ENCODE results near the gene TTC7B.

Gene TTC7B

DNA sequence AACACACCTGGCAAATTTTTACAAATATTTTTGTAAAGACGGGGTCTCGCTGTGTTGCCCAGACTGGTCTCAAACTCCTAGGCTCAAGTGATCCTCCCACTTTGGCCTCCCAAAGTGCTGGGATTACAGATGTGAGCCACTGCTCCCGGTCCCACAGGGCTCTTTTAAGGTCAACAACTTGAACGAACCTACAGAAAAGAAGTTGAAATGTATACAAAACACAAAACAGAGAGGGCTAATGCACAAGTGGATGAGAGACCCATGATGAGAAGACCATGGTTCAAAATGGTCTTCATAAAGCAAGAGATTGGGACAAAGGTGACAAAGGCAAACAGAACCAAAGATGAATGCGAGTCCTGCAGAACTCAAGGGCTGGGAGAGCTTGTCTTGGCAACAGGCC, 328.0 kb downstream of the TTC7B start:
- no peak overlapping the region for H3K27ac ChIP-seq (replicated peaks)
- DNase-seq (ENCODE audit: low read depth in 1 of 2, low spot score in 1 of 2): no peak
- TF ChIP-seq SPI1 (IDR thresholded peaks at IDR 0.05; ENCODE audit: borderline replicate concordance, low read depth): no peak
- TF ChIP-seq GABPA (IDR thresholded peaks at IDR 0.05; ENCODE audit: low read depth): no peak
- TF ChIP-seq, protein P1, sequence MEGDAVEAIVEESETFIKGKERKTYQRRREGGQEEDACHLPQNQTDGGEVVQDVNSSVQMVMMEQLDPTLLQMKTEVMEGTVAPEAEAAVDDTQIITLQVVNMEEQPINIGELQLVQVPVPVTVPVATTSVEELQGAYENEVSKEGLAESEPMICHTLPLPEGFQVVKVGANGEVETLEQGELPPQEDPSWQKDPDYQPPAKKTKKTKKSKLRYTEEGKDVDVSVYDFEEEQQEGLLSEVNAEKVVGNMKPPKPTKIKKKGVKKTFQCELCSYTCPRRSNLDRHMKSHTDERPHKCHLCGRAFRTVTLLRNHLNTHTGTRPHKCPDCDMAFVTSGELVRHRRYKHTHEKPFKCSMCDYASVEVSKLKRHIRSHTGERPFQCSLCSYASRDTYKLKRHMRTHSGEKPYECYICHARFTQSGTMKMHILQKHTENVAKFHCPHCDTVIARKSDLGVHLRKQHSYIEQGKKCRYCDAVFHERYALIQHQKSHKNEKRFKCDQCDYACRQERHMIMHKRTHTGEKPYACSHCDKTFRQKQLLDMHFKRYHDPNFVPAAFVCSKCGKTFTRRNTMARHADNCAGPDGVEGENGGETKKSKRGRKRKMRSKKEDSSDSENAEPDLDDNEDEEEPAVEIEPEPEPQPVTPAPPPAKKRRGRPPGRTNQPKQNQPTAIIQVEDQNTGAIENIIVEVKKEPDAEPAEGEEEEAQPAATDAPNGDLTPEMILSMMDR (IDR thresholded peaks at IDR 0.05; ENCODE audit: insufficient read depth, low read length): no peak
- H3K4me3 ChIP-seq (replicated peaks; ENCODE audit: insufficient read depth, low read length): no peak overlapping the region
- H3K27me3 ChIP-seq (ENCODE audit: insufficient read depth, poor library complexity, severe bottlenecking): no peaks in the 10 kb centered on the region

DNA sequence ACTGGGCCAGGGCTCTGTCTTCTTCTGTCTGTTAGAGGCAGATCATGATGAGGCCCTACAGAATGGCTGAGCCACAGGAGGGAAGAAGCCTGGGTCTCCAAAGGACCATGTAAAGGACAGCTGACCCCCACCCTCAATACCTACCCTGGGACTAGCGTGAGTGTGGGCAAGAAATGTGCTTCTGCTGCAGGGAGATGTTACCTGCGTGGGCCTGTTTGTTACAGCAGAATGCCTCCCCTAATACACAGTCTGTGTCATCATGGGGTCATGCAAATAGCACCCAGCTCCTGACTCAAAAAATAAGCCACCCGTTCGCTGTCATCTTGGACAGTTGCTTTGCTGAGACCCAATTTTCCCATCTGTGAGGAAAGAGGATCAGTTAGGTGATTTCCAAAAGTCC, 328.8 kb downstream of the TTC7B start:
- no peak overlapping the region for H3K27ac ChIP-seq (replicated peaks)
- H3K4me3 ChIP-seq (replicated peaks; ENCODE audit: insufficient read depth, low read length): no peak overlapping the region
- no peaks in the 10 kb centered on the region for H3K27me3 ChIP-seq (ENCODE audit: insufficient read depth, poor library complexity, severe bottlenecking)
- TF ChIP-seq SPI1 (IDR thresholded peaks at IDR 0.05; ENCODE audit: borderline replicate concordance, low read depth) (no peak), GABPA (IDR thresholded peaks at IDR 0.05; ENCODE audit: low read depth) (no peak), POLR2AphosphoS5 (IDR thresholded peaks at IDR 0.05; ENCODE audit: low read depth) (no peak)
- TF ChIP-seq, protein P2, sequence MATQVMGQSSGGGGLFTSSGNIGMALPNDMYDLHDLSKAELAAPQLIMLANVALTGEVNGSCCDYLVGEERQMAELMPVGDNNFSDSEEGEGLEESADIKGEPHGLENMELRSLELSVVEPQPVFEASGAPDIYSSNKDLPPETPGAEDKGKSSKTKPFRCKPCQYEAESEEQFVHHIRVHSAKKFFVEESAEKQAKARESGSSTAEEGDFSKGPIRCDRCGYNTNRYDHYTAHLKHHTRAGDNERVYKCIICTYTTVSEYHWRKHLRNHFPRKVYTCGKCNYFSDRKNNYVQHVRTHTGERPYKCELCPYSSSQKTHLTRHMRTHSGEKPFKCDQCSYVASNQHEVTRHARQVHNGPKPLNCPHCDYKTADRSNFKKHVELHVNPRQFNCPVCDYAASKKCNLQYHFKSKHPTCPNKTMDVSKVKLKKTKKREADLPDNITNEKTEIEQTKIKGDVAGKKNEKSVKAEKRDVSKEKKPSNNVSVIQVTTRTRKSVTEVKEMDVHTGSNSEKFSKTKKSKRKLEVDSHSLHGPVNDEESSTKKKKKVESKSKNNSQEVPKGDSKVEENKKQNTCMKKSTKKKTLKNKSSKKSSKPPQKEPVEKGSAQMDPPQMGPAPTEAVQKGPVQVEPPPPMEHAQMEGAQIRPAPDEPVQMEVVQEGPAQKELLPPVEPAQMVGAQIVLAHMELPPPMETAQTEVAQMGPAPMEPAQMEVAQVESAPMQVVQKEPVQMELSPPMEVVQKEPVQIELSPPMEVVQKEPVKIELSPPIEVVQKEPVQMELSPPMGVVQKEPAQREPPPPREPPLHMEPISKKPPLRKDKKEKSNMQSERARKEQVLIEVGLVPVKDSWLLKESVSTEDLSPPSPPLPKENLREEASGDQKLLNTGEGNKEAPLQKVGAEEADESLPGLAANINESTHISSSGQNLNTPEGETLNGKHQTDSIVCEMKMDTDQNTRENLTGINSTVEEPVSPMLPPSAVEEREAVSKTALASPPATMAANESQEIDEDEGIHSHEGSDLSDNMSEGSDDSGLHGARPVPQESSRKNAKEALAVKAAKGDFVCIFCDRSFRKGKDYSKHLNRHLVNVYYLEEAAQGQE (IDR thresholded peaks at IDR 0.05; ENCODE audit: insufficient replicate concordance, low read depth): no peak
- DNase-seq (ENCODE audit: low read depth in 1 of 2, low spot score in 1 of 2): no peak

DNA sequence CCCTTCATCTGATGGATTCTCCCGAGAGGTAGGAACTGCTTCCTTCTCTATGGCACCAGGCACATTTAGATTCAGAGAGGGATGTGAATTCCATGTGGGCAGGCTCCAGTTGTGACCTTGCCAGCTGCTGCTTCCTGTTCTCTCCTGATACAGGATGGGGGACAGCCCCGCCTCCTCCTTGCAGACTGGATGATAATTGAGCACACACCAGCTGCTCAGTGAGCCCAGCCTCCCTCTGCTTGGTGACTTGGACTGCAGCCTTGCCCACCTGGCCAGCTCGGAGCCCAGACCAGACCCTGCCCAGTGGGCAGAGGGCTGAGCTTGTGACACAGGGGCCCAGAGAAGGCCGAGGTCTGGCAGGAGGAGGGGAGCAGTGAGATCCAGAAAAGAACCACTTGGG, 329.2 kb downstream of the TTC7B start:
- Histone ChIP-seq H3K27me3 (ENCODE audit: insufficient read depth, poor library complexity, severe bottlenecking) (no peaks in the 10 kb centered on the region), H3K4me3 (replicated peaks; ENCODE audit: insufficient read depth, low read length) (no peak overlapping the region), H3K27ac (replicated peaks) (no peak overlapping the region)
- TF ChIP-seq, protein P2 (IDR thresholded peaks at IDR 0.05; ENCODE audit: insufficient replicate concordance, low read depth): no peak
- TF ChIP-seq SPI1 (IDR thresholded peaks at IDR 0.05; ENCODE audit: borderline replicate concordance, low read depth) (no peak), POLR2AphosphoS5 (IDR thresholded peaks at IDR 0.05; ENCODE audit: low read depth) (no peak), GABPA (IDR thresholded peaks at IDR 0.05; ENCODE audit: low read depth) (no peak)
- TF ChIP-seq, protein P1 (IDR thresholded peaks at IDR 0.05; ENCODE audit: insufficient read depth, low read length): no peak
- DNase-seq (ENCODE audit: low read depth in 1 of 2, low spot score in 1 of 2): no peak

DNA sequence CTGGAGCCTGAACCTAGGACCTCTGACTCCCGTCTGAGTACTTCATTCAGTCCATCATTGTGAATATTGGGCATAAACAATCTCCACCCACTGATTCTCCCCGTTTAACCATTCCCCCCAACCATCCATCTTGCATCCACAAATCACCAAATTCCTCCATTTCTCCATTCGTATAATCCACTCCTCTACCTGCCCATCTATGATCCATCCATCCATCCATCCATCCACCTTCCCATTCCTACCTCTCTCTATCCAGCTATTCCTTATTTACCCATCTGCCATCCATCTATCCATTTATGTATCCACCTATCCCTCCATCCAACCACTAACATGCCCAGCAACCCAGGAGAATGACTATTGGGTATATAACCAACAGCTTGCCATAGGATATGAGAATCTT, 331.9 kb downstream of the TTC7B start:
- DNase-seq (ENCODE audit: low read depth in 1 of 2, low spot score in 1 of 2): no peak
- TF ChIP-seq, protein P2 (IDR thresholded peaks at IDR 0.05; ENCODE audit: insufficient replicate concordance, low read depth): no peak
- TF ChIP-seq POLR2AphosphoS5 (IDR thresholded peaks at IDR 0.05; ENCODE audit: low read depth): no peak
- no peak for TF ChIP-seq SPI1 (IDR thresholded peaks at IDR 0.05; ENCODE audit: borderline replicate concordance, low read depth)
- TF ChIP-seq, protein P1 (IDR thresholded peaks at IDR 0.05; ENCODE audit: insufficient read depth, low read length): no peak
- TF ChIP-seq GABPA (IDR thresholded peaks at IDR 0.05; ENCODE audit: low read depth): no peak

More for the DNA sequence above, 331.9 kb downstream of the TTC7B start:
- Histone ChIP-seq H3K4me3 (replicated peaks; ENCODE audit: insufficient read depth, low read length) (no peak overlapping the region), H3K27me3 (ENCODE audit: insufficient read depth, poor library complexity, severe bottlenecking) (no peaks in the 10 kb centered on the region), H3K27ac (replicated peaks) (no peak overlapping the region)

Data from HL-60 (cell line).